MM.1S (cell line): ENCODE data around the gene KRTAP1-4.

Experiments used
- CTCF ChIP-seq: fragments of 300-600 bp; sonication (generic); IDR thresholded peaks from 2 replicates; pipeline ENCODE4 v1.5.1; 2016; ENCODE audit warnings: antibody characterized with exemption, low read length, mixed read lengths
- EZH2 ChIP-seq: fragments of 300-600 bp; sonication (generic); optimal IDR thresholded peaks from 2 replicates; pipeline ENCODE3; 2017; ENCODE audit warnings: low read depth, mild to moderate bottlenecking, antibody characterized with exemption, low read length, mixed read lengths
- EZH2phosphoT487 ChIP-seq: fragments of 300-600 bp; sonication (generic); IDR thresholded peaks from 2 replicates; pipeline ENCODE4 v1.6.1; 2018; ENCODE audit warnings: antibody characterized with exemption, low read length

- no peak for TF ChIP-seq CTCF
- no peak for TF ChIP-seq EZH2phosphoT487
- no peak for TF ChIP-seq EZH2
These were observed 17.5 kb downstream of the KRTAP1-4 start for GRCh38 chr17:41012326-41013120.
